HEK293 (cell line): ENCODE data around the gene DLGAP5.

Experiments
- CTCF ChIA-PET: fragments of 350-600 bp; formaldehyde crosslinking; extraction: SDS; loops from one replicate; lab custom pipeline; 2021; ENCODE audit warnings: antibody characterized with exemption; lab: Yijun Ruan, JAX
- POLR2A ChIA-PET: fragments of 300-600 bp; formaldehyde crosslinking; extraction: SDS; loops from one replicate; lab custom pipeline; 2020; ENCODE audit warnings: antibody characterized with exemption, inconsistent platforms; lab: Yijun Ruan, JAX
- H3K27ac ChIP-seq: fragments of 200-500 bp; sonication (Bioruptor generic); 2 replicates; pipeline ENCODE4 v1.5.1; 2014; ENCODE audit warnings: low read depth, low read length, control low read depth, inconsistent platforms; ENCODE audit errors: extremely low read depth
- H3K36me3 ChIP-seq, 2 experiments: fragments of 200-500 bp in 1 of 2; sonication (Bioruptor generic) in 1 of 2; 1 replicate in 1 of 2; 2 replicates in 1 of 2; pipeline ENCODE4 v1.5.1; 2014 to 2017; ENCODE audit warnings: inconsistent platforms in 2 of 2, low read length in 2 of 2; ENCODE audit not compliant: control insufficient read depth in 2 of 2, insufficient read depth in 1 of 2
- H3K4me1 ChIP-seq: fragments of 200-500 bp; sonication (Bioruptor generic); 2 replicates; pipeline ENCODE4 v1.5.1; 2014; ENCODE audit warnings: mild to moderate bottlenecking, low read length, inconsistent platforms; ENCODE audit not compliant: control insufficient read depth, insufficient read depth
- H3K4me3 ChIP-seq: 2 replicates; pipeline ENCODE4 v1.5.1; 2011; ENCODE audit warnings: low read depth, mild to moderate bottlenecking, control low read depth, low read length, moderate library complexity
- H3K9me3 ChIP-seq: fragments of 200-500 bp; sonication (Bioruptor generic); 2 replicates; pipeline ENCODE4 v1.5.1; 2014; ENCODE audit warnings: low read depth, low read length, inconsistent platforms; ENCODE audit not compliant: control insufficient read depth, insufficient read depth
- BCL11B ChIP-seq: fragments of 450-650 bp; formaldehyde crosslinking; IDR thresholded peaks from 2 replicates; pipeline ENCODE4 v1.5.1; 2016; ENCODE audit warnings: low read depth, missing biosample characterization, missing genetic modification characterization
- KLF9 ChIP-seq: fragments of 450-650 bp; formaldehyde crosslinking; IDR thresholded peaks from 2 replicates; pipeline ENCODE4 v1.5.1; 2016; ENCODE audit warnings: missing biosample characterization, missing genetic modification characterization, low read depth
- SETDB1 ChIP-seq: IDR thresholded peaks from one replicate; pipeline ENCODE4 v1.6.1; 2017; ENCODE audit warnings: mild to moderate bottlenecking, low read length, moderate library complexity, mixed read lengths; ENCODE audit not compliant: insufficient read length
- ZEB2 ChIP-seq: fragments of 450-650 bp; formaldehyde crosslinking; IDR thresholded peaks from 2 replicates; pipeline ENCODE4 v1.5.1; 2016; ENCODE audit warnings: missing biosample characterization, missing genetic modification characterization
- ZNF16 ChIP-seq: fragments of 450-650 bp; formaldehyde crosslinking; IDR thresholded peaks from 2 replicates; pipeline ENCODE4 v1.5.1; 2016; ENCODE audit warnings: low read depth, missing biosample characterization, missing genetic modification characterization
- ZNF169 ChIP-seq: fragments of 450-650 bp; formaldehyde crosslinking; IDR thresholded peaks from 2 replicates; pipeline ENCODE4 v1.5.1; 2016; ENCODE audit warnings: missing biosample characterization, missing genetic modification characterization
- ZNF2 ChIP-seq: fragments of 450-650 bp; formaldehyde crosslinking; IDR thresholded peaks from 2 replicates; pipeline ENCODE4 v1.5.1; 2016; ENCODE audit warnings: missing biosample characterization, missing genetic modification characterization
- ZNF266 ChIP-seq: fragments of 450-650 bp; formaldehyde crosslinking; IDR thresholded peaks from 2 replicates; pipeline ENCODE4 v1.5.1; 2016; ENCODE audit warnings: missing biosample characterization, missing genetic modification characterization, low read depth
- ZNF48 ChIP-seq: fragments of 450-650 bp; formaldehyde crosslinking; IDR thresholded peaks from 2 replicates; pipeline ENCODE4 v1.5.1; 2016; ENCODE audit warnings: missing biosample characterization, missing genetic modification characterization
- ZNF544 ChIP-seq: fragments of 450-650 bp; formaldehyde crosslinking; IDR thresholded peaks from 2 replicates; pipeline ENCODE4 v1.5.0; 2017; ENCODE audit warnings: missing biosample characterization, missing genetic modification characterization
- ZNF560 ChIP-seq: fragments of 450-650 bp; formaldehyde crosslinking; IDR thresholded peaks from 2 replicates; pipeline ENCODE4 v1.5.1; 2017; ENCODE audit warnings: missing biosample characterization, missing genetic modification characterization, borderline replicate concordance
- ZNF701 ChIP-seq: fragments of 450-650 bp; formaldehyde crosslinking; IDR thresholded peaks from 2 replicates; pipeline ENCODE4 v1.5.1; 2016; ENCODE audit warnings: missing biosample characterization, missing genetic modification characterization
- ZNF843 ChIP-seq: fragments of 450-650 bp; formaldehyde crosslinking; IDR thresholded peaks from 2 replicates; pipeline ENCODE4 v1.5.1; 2016; ENCODE audit warnings: missing biosample characterization, missing genetic modification characterization
- ZSCAN16 ChIP-seq: fragments of 450-650 bp; formaldehyde crosslinking; IDR thresholded peaks from 2 replicates; pipeline ENCODE4 v1.5.1; 2016; ENCODE audit warnings: missing biosample characterization, missing genetic modification characterization
- TF ChIP-seq, protein P1 (sequence below): fragments of 450-650 bp; formaldehyde crosslinking; IDR thresholded peaks from 2 replicates; pipeline ENCODE4 v1.5.1; 2016; ENCODE audit warnings: missing biosample characterization, missing genetic modification characterization, borderline replicate concordance
- TF ChIP-seq, protein P2 (sequence below): fragments of 450-650 bp; formaldehyde crosslinking; IDR thresholded peaks from 2 replicates; pipeline ENCODE4 v1.5.1; 2016; ENCODE audit warnings: missing biosample characterization, missing genetic modification characterization
- TF ChIP-seq, protein P3 (sequence below): fragments of 450-650 bp; formaldehyde crosslinking; IDR thresholded peaks from 2 replicates; pipeline ENCODE4 v1.5.1; 2016; ENCODE audit warnings: missing biosample characterization, missing genetic modification characterization
- TF ChIP-seq, protein P4 (sequence below): fragments of 450-650 bp; formaldehyde crosslinking; IDR thresholded peaks from 2 replicates; pipeline ENCODE4 v1.5.1; 2016; ENCODE audit warnings: missing biosample characterization, missing genetic modification characterization
- TF ChIP-seq, protein P5 (sequence below): fragments of 450-650 bp; formaldehyde crosslinking; IDR thresholded peaks from 2 replicates; pipeline ENCODE4 v1.5.1; 2016; ENCODE audit warnings: missing biosample characterization, missing genetic modification characterization

Gene DLGAP5

DNA sequence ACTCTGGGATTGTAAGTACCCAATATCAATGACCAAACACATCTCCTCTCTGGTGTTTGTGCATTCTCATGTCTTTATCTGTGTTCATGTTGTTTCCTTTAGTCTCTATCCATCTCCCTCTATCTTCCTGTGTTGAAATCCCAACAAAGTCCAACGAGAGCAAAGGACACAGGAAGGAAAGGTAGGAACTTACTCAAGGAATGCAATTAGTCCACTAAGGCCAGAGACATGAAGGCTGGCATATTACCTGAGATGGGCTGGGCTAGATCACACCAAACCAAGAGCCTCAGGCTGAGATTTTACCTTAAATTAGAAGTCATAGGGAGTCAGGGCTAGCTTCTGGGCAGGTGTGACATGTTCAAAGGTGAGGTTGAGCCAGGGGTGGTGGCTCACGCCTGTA is 76.7 kb downstream of the DLGAP5 start:
- no peaks in the 10 kb centered on the region for H3K4me1 ChIP-seq
- POLR2A ChIA-PET = no interaction called here
- H3K27ac ChIP-seq = no peak overlapping the region
- TF ChIP-seq SETDB1 (no peak), ZSCAN16 (no peak), ZNF16 (no peak), ZNF266 (no peak), ZNF169 (no peak), ZNF701 (tag by site-specific recombination) (no peak), ZEB2 (no peak), ZNF2 (tag by site-specific recombination) (no peak), ZNF843 (tag by site-specific recombination) (no peak), ZNF544 (tag by site-specific recombination) (no peak), BCL11B (tag by site-specific recombination) (no peak), ZNF48 (tag by site-specific recombination) (no peak), KLF9 (tag by site-specific recombination) (no peak), ZNF560 (tag by site-specific recombination) (no peak)
- TF ChIP-seq, protein P1, sequence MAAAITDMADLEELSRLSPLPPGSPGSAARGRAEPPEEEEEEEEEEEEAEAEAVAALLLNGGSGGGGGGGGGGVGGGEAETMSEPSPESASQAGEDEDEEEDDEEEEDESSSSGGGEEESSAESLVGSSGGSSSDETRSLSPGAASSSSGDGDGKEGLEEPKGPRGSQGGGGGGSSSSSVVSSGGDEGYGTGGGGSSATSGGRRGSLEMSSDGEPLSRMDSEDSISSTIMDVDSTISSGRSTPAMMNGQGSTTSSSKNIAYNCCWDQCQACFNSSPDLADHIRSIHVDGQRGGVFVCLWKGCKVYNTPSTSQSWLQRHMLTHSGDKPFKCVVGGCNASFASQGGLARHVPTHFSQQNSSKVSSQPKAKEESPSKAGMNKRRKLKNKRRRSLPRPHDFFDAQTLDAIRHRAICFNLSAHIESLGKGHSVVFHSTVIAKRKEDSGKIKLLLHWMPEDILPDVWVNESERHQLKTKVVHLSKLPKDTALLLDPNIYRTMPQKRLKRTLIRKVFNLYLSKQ = no peak
- TF ChIP-seq, protein P2, sequence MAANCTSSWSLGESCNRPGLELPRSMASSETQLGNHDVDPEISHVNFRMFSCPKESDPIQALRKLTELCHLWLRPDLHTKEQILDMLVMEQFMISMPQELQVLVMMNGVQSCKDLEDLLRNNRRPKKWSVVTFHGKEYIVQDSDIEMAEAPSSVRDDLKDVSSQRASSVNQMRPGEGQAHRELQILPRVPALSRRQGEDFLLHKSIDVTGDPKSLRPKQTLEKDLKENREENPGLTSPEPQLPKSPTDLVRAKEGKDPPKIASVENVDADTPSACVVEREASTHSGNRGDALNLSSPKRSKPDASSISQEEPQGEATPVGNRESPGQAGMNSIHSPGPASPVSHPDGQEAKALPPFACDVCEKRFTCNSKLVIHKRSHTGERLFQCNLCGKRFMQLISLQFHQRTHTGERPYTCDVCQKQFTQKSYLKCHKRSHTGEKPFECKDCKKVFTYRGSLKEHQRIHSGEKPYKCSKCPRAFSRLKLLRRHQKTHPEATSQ (tag by site-specific recombination) = no peak
- TF ChIP-seq, protein P3, sequence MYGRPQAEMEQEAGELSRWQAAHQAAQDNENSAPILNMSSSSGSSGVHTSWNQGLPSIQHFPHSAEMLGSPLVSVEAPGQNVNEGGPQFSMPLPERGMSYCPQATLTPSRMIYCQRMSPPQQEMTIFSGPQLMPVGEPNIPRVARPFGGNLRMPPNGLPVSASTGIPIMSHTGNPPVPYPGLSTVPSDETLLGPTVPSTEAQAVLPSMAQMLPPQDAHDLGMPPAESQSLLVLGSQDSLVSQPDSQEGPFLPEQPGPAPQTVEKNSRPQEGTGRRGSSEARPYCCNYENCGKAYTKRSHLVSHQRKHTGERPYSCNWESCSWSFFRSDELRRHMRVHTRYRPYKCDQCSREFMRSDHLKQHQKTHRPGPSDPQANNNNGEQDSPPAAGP = no peak
- TF ChIP-seq, protein P4, sequence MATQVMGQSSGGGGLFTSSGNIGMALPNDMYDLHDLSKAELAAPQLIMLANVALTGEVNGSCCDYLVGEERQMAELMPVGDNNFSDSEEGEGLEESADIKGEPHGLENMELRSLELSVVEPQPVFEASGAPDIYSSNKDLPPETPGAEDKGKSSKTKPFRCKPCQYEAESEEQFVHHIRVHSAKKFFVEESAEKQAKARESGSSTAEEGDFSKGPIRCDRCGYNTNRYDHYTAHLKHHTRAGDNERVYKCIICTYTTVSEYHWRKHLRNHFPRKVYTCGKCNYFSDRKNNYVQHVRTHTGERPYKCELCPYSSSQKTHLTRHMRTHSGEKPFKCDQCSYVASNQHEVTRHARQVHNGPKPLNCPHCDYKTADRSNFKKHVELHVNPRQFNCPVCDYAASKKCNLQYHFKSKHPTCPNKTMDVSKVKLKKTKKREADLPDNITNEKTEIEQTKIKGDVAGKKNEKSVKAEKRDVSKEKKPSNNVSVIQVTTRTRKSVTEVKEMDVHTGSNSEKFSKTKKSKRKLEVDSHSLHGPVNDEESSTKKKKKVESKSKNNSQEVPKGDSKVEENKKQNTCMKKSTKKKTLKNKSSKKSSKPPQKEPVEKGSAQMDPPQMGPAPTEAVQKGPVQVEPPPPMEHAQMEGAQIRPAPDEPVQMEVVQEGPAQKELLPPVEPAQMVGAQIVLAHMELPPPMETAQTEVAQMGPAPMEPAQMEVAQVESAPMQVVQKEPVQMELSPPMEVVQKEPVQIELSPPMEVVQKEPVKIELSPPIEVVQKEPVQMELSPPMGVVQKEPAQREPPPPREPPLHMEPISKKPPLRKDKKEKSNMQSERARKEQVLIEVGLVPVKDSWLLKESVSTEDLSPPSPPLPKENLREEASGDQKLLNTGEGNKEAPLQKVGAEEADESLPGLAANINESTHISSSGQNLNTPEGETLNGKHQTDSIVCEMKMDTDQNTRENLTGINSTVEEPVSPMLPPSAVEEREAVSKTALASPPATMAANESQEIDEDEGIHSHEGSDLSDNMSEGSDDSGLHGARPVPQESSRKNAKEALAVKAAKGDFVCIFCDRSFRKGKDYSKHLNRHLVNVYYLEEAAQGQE (tag by site-specific recombination) = no peak
- TF ChIP-seq, protein P5, sequence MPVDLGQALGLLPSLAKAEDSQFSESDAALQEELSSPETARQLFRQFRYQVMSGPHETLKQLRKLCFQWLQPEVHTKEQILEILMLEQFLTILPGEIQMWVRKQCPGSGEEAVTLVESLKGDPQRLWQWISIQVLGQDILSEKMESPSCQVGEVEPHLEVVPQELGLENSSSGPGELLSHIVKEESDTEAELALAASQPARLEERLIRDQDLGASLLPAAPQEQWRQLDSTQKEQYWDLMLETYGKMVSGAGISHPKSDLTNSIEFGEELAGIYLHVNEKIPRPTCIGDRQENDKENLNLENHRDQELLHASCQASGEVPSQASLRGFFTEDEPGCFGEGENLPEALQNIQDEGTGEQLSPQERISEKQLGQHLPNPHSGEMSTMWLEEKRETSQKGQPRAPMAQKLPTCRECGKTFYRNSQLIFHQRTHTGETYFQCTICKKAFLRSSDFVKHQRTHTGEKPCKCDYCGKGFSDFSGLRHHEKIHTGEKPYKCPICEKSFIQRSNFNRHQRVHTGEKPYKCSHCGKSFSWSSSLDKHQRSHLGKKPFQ = no peak
- TF ChIP-seq, all 188 proteins: peak for 0
- CTCF ChIA-PET = interaction anchor here (0.9 kb wide), 1 partner anchor 19 kb away, joined by 3 read pairs; no protein-coding TSS in a partner anchor
- H3K9me3 ChIP-seq = no peaks in the 10 kb centered on the region
- no peaks in the 10 kb centered on the region for H3K36me3 ChIP-seq
- no peak overlapping the region for H3K4me3 ChIP-seq
